Breast epithelium (tissue), 4 donors: Measurements from ENCODE around the gene NCR2. TPM values are rescaled to one million over a fixed set of nuclear protein-coding genes. Genes with fewer than 3 reads are reported as not detected.

ENCODE experiments used
- DNase-seq, 2 donors: peaks; one replicate each; pipeline ENCODE4 v3.0.0-alpha.2; 2019; ENCODE audit warnings: low spot score in 2 of 2
- H3K27ac ChIP-seq, 2 donors: fragments of 200-600 bp; sonication (generic) in 1 of 2; one replicate each; pipeline ENCODE4 v1.5.1; 2016 to 2019; ENCODE audit warnings: mild to moderate bottlenecking in 1 of 2
- H3K27me3 ChIP-seq, 2 donors: fragments of 200-600 bp; sonication (generic) in 1 of 2; one replicate each; pipeline versions ENCODE4 v1.5.1 to v1.6.0; 2017 to 2019; ENCODE audit warnings: control low read depth in 1 of 2, mild to moderate bottlenecking in 1 of 2
- H3K36me3 ChIP-seq: fragments of 200-600 bp; one replicate; pipeline ENCODE4 v1.5.1; 2019
- H3K4me1 ChIP-seq, 2 donors: fragments of 200-600 bp; sonication (generic); one replicate each; pipeline ENCODE4 v1.5.1; 2016 to 2019; ENCODE audit warnings: control low read depth in 1 of 2
- H3K4me3 ChIP-seq, 3 donors: fragments of 200-600 bp; sonication (generic); 1 replicate in 2 of 3; 2 replicates in 1 of 3; pipeline ENCODE4 v1.5.1; 2016 to 2019; ENCODE audit warnings: mild to moderate bottlenecking in 3 of 3, moderate library complexity in 2 of 3
- H3K9me3 ChIP-seq, 2 donors: fragments of 200-600 bp; sonication (generic) in 1 of 2; one replicate each; pipeline ENCODE4 v1.5.1; 2016 to 2019; ENCODE audit warnings: control low read depth in 1 of 2
- CTCF ChIP-seq, 3 donors: fragments of 450-650 bp; IDR thresholded peaks; one replicate each; pipeline ENCODE4 v1.5.1; 2016 to 2017; ENCODE audit warnings: antibody characterized with exemption in 3 of 3, mild to moderate bottlenecking in 3 of 3, moderate library complexity in 3 of 3
- POLR2A ChIP-seq: fragments of 450-650 bp; IDR thresholded peaks from one replicate; pipeline ENCODE4 v1.6.1; 2016; ENCODE audit warnings: antibody characterized with exemption, mild to moderate bottlenecking, moderate library complexity
- POLR2AphosphoS5 ChIP-seq, 3 donors: sonication (generic); formaldehyde crosslinking; IDR thresholded peaks; one replicate each; pipeline ENCODE4 v1.6.1; 2017; ENCODE audit warnings: antibody characterized with exemption in 3 of 3
- intact Hi-C: fragments of 100-400 bp; cut with DNase I; formaldehyde crosslinking; loops from one replicate; pipeline ENCODE4 v1.15.1; 2023; ENCODE audit warnings: low total_unique reads
- total RNA-seq, 3 donors: library from RNA; depleted of rRNA; stranded (reverse); fragments of >200 nt; gene quantifications; one replicate each; pipeline ENCODE4 v1.1.0, GENCODE V29; 2016

The NCR2 gene
- total RNA-seq, 3 donors from 2014 or later = not detected

DNA sequence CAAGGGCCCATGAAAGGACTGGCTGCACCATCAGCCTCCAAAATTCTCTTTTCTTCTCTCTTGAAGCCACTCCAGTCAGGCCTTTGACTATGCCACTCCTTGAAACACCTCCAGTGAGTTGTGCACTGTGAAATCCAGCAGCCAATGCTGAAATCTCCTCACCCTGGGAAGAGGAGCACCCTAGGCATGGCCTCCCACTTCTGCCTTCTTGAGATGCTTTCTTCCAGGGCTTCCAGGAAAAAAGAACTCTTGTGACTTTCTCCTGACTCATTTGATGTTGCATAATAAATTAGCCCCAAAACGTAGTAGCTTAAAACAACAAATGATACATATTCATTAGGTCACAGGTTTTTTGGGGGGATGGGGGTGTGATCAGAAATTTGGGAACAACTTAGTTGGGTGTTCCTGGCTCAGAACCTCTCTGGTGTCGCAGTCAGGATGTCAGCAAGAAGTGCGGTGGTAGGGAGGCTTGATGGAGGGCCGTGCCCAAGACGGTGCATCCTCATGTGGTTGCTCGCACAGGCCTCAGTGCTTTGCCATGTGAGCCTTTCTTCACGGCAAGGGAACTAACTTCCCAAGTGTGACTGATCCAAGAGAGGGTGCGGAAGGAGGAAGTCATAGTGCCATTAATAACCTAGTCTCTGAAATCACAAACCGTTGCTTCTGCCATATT is 12.1 kb downstream of the NCR2 start:
- Histone ChIP-seq H3K4me3 (no peak overlapping the region), H3K27ac (no peak overlapping the region), H3K36me3 (no peaks in the 10 kb centered on the region), H3K4me1 (no peaks in the 10 kb centered on the region), H3K9me3 (no peaks in the 10 kb centered on the region), H3K27me3 (peaks cover 0 to 20% of the 10 kb centered on the region in 2 donors)
- intact Hi-C loops = no loop called here
- peak in 1 of 2 donors; percentile 2 for DNase-seq
- TF ChIP-seq POLR2A (no peak), CTCF (IDR thresholded peaks at IDR 0.05) (no peak), POLR2AphosphoS5 (IDR thresholded peaks at IDR 0.05) (no peak)

GRCh38 chr6:41348934-41349333 is 13.5 kb downstream of the NCR2 start:
- no peaks in the 10 kb centered on the region for H3K9me3 ChIP-seq
- no peak overlapping the region for H3K4me3 ChIP-seq
- intact Hi-C loops = no loop called here
- H3K27me3 ChIP-seq = peaks cover 0 to 16% of the 10 kb centered on the region in 2 donors
- H3K4me1 ChIP-seq = no peaks in the 10 kb centered on the region
- DNase-seq = no peak
- H3K36me3 ChIP-seq = no peaks in the 10 kb centered on the region
- no peak overlapping the region for H3K27ac ChIP-seq
- TF ChIP-seq POLR2A (no peak), POLR2AphosphoS5 (IDR thresholded peaks at IDR 0.05) (no peak)

DNA sequence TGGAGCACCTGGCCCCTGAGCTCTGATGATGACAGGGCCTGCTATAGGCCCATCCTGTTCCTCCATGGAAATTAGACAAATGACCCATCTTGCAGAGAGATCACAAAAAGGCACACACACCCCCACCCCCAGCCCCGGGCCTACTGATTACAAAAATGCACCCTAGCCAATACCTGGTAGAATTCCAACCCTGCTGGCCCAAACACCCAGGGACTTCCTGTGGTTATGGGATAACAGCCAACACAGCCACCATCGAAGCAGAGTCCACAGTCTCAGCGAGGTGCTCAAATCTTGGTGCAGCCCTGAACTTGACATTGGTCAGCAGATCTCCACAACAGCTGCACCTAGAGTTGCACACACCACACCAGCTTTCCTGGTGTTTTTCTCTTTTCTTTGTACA is 17.0 kb downstream of the NCR2 start:
- TF ChIP-seq POLR2AphosphoS5 (IDR thresholded peaks at IDR 0.05) (no peak), CTCF (IDR thresholded peaks at IDR 0.05) (no peak), POLR2A (no peak)
- intact Hi-C loops = no loop called here
- H3K36me3 ChIP-seq = no peaks in the 10 kb centered on the region
- no peak overlapping the region for H3K4me3 ChIP-seq
- H3K4me1 ChIP-seq = no peaks in the 10 kb centered on the region
- peak in 1 of 2 donors; percentile 13 for DNase-seq
- no peaks in the 10 kb centered on the region for H3K27me3 ChIP-seq
- H3K9me3 ChIP-seq = no peaks in the 10 kb centered on the region
- H3K27ac ChIP-seq = no peak overlapping the region

GRCh38 chr6:41352907-41353306 is 17.5 kb downstream of the NCR2 start:
- Histone ChIP-seq H3K27me3 (no peaks in the 10 kb centered on the region), H3K4me3 (no peak overlapping the region), H3K4me1 (no peaks in the 10 kb centered on the region), H3K27ac (no peak overlapping the region), H3K36me3 (no peaks in the 10 kb centered on the region), H3K9me3 (no peaks in the 10 kb centered on the region)
- intact Hi-C loops = no loop called here
- no peak for TF ChIP-seq POLR2AphosphoS5 (IDR thresholded peaks at IDR 0.05)
- TF ChIP-seq POLR2A = no peak
- no peak for TF ChIP-seq CTCF (IDR thresholded peaks at IDR 0.05)
- peak in 1 of 2 donors; percentile 6 for DNase-seq

DNA sequence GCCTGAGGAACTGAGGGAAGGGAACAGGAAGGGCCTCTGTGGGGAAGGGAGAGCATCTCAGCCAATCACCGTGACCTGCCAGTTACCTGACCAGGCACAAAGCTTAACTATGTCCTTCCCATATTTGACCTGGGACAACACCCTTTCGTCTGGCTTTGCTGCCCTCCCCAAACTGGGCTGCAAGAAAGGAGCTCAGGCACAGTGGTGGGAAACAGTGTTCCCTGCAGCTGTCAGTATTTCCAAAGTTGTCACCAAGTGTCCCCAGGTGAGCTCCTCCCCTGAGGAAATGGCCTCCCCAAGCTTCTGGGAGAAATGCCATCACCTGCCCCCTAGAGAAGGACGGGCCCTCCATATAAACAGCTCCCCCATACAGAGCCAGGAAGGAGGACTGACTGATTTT is 17.9 kb downstream of the NCR2 start:
- TF ChIP-seq POLR2A = no peak
- TF ChIP-seq POLR2AphosphoS5 (IDR thresholded peaks at IDR 0.05) = no peak
- no peak for TF ChIP-seq CTCF (IDR thresholded peaks at IDR 0.05)
- H3K36me3 ChIP-seq = no peaks in the 10 kb centered on the region
- peak in 1 of 2 donors; percentile 2 for DNase-seq
- H3K27ac ChIP-seq = no peak overlapping the region
- H3K9me3 ChIP-seq = no peaks in the 10 kb centered on the region
- intact Hi-C loops = no loop called here
- no peaks in the 10 kb centered on the region for H3K27me3 ChIP-seq
- no peak overlapping the region for H3K4me3 ChIP-seq
- H3K4me1 ChIP-seq = no peaks in the 10 kb centered on the region
